ENCODE measurements around the gene STAT5B.
"Not testable (repeated sequence)": the region's sequence is repeated elsewhere in the genome, so short reads cannot be mapped to it uniquely, and the experiment has no call there.

The STAT5B gene

GRCh38 chr17:42198897-42199296 is 77.3 kb downstream of the STAT5B start:
- no peak for DNase-seq (ENCODE audit: low read depth in 3 of 3, low spot score in 1 of 3)

DNA sequence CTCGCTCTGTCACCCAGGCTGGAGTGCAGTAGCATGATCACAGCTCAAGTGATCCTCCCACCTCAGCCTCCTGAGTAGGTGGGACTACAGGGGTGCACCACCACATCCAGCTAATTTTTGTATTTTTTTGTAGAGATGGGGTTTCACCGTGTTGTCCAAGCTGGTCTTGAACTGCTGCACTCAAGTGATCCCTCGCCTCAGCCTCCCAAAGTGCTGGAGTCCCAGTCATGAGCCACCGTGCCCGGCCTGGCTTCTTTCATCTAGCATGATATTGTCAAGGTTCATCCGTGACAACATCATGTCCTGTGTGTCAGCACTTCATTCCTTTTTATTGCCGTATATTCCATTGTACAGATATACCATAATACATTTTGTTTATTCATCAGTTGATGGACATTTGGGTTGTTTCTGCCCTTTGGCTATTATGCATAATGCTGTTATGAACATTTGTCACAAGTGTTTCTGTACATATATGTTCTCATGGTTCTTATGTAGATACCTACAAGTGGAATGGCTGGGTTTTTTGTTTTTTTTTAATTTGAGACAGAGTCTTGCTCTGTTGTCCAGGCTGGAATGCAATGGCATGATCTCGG is 78.5 kb downstream of the STAT5B start:
- DNase-seq (ENCODE audit: low read depth in 3 of 3, low spot score in 1 of 3), result no peak

DNA sequence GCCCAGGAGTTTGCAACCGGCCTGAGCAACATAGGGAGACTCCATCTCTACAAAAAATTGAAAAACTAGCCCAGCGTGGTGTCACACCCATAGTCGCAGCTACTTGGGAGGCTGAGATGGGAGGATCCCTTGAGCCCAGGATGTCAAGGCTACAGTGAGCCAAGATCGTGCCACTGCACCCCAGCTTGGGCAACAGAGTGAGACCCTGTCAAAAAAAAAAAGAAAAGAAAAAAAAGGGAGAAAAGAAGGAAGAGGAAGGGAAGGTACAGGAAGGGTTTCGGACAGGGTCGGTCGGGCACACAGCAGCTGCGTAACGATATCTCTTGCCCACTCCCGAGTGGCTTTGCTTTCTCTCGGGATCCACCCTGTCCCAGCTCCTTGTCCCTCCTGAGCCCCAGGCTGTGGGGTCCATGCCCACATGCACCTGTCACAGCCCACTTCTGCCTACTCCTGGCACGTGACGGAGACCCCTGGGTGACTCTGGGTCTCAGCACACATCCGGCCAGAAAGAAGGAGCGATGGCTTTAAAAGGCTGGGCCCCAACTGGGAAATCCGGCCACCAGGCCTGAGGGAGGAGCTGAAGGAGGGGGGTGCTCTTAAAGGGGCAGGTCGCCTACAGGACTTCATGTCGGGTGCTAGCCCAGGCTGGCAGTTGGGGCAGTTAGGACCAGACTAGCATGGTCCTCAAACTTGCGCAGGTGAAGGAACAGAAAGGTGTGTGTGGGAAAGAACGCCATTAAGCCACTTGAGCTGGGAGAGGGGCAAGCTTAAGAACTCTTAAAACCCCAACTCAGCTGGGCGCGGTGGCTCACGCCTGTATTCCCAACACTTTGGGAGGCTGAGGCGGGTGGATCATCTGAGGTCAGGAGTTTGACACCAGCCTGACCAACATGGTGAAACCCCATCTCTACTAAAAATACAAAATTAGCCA is 82.0 kb downstream of the STAT5B start, which contains the start of gene GHDC:
GHDC (minus strand) TSS at position 526 of the 931 bp plus-strand sequence. CDS start 913 bp downstream, outside the sequence.
- DNase-seq (ENCODE audit: low read depth in 3 of 3, low spot score in 1 of 3), result peak; percentile 33 to 62 (median 51)

GRCh38 chr17:42193216-42193968 is 82.8 kb downstream of the STAT5B start:
- no peak for DNase-seq (ENCODE audit: low read depth in 3 of 3, low spot score in 1 of 3)

DNA sequence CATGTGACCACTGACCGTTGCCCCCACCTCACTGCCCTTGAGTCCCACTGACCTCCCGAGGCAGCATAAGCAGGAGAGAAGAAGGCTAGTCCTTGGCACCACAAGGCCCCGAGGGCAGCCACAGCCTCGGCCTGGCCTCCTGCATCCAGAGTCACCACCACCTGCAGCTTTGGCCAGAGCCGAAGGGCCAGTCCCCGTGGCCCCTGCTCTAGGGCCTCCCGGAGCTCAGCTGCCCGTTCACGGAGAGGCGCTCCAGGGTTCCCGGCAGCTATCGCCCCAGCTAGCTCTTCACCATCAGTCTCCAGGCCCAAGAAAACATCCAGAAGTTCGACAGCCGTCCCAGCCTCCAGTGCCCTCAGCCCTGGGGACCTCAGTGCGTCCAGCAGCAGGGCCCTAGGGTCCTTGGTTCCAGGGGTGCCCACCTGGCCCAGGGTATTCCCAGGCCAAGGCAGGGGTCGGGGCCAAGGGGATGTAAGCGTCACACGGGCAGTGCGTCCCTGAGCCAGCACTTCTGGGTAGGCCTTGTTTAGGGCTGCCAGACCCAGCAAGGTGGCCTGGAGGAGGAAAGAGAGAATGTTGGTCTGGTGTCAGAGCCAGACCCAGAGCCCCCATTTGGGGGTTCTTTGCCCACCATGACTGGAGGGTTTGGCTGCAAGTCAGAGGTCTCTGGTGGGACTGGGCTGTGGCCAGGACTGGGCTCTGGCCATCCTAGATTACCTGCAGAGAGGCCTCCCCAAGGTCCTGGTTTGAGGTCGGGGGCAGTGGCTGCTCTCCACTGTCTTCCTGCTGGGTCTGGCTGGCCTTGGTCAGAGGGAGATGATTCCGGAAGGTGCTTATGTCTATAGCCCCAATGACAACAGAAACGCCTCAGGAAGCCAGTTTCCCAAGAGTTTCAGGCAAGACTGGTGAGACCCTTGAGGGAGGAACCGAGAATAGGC is 83.7 kb downstream of the STAT5B start:
- DNase-seq (ENCODE audit: low read depth in 3 of 3, low spot score in 1 of 3), result no peak

GRCh38 chr17:42191275-42191608 is 84.9 kb downstream of the STAT5B start:
- DNase-seq (ENCODE audit: low read depth in 3 of 3, low spot score in 1 of 3), result no peak

DNA sequence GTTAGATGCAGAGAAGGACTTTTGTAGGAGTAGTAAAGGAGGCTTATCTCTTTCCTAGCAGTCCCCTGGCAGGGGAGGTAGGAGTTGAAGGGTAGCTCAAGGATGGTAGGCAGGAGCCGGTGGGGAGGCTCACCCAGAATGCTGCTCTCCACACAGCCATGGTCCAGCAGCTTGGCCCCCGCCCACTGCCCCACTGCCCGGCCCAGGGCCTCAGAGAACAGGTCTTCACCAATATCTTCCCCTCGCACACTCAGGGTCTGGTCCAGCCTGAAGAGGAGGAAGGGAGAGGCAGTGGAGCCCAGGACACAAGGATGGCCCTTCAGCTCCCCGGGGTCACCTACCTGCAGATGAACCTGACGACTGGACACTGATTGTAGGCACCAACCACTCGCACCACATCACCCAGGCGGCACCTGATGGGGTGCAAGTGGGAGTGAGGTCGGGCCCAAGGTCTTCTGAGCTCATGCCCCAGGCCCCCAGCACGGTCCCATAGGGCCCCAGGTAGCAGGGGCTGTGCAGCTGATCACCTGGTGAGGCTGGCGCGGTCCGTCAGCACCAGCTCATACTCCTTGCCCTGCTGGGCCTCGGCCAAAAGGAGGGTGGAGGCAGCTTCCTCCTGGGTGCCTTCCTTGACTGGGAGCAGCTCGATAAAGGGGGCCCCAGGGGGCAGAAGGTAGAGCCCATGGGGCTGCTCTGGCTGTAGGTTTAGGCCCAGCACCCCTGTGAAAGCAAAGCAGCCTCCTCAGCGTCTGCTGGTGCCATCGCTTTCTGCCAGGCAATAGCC is 85.5 kb downstream of the STAT5B start:
- no peak for DNase-seq (ENCODE audit: low read depth in 3 of 3, low spot score in 1 of 3)

DNA sequence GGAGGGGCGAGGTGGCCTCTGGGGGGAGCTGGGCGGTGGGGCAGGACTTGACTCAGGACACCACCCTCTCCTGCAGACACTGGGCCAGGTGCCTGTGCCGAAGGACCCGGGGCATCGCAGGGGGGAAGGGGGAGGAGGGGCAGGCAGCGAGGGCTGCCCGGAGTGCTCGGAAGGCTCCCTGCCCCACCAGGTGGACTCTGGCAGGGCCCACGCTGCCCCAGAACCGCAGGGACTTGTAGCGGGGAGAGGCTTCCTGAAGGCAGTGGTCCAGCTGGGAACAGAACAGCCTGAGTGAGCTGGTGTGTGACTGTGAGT is 86.6 kb downstream of the STAT5B start:
- no peak for DNase-seq (ENCODE audit: low read depth in 3 of 3, low spot score in 1 of 3)

DNA sequence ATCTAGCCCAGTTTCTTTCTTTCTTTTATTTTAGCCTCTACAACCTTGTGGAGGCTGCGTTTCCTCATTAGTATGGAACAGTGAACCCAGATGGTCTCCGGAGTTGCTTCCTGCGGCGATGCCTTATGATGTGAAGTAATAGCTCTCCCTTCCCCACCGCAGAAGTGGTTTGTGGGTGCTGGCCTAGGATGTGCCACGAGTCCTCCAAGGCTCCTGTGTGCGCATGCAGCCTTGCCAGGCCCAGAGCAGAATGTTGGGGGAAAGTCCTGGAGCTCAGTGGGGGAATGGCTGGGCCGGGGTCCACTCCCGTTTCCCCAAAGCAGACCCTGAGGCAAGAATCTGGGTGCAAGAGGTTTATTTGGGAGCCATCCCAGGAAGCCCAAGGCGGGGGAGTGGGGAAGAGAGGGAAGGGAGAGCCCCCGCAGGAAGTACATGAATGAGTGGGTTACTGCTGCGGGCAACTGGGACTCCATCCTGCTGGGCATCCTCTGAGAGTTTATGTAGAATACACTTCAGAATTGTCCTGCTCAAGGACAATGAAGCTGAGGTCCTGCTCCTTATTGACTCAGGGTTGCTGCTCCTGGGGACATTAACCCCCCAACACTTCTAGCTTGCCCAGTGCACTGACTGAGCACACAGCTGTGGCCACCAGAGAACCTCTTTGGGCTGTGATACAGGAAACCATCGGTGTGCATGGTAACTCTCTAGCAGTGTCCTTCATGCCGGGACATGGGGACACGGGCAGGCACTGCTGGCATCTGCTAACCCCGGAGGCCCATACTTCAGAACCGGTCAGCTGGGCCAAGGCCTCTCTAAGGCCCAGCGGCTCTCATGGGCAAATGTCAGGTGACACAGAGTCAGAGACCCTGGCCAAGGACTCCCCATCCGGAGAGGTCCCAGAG is 87.2 kb downstream of the STAT5B start:
- no peak for DNase-seq (ENCODE audit: low read depth in 3 of 3, low spot score in 1 of 3)

GRCh38 chr17:42187833-42188232 is 88.4 kb downstream of the STAT5B start:
- DNase-seq (ENCODE audit: low read depth in 3 of 3, low spot score in 1 of 3), result no peak

GRCh38 chr17:42186191-42186590 is 90.0 kb downstream of the STAT5B start:
- DNase-seq (ENCODE audit: low read depth in 3 of 3, low spot score in 1 of 3), result not testable (repeated sequence)

DNA sequence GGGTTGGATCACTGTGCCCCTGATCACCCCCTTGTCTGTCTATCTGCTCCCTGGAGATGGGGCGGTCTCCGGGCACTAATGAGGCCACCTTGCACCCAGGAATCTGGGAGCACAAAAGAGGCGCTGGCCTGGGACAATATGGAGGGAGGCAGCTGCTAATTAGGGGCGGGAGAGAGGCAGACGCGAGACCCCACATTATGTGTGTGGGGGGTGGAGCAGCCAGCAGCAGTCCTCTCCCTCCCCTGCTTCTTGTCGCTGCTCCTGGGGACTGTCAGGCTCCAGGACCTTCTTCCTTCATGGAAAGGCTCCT is 90.6 kb downstream of the STAT5B start:
- no peak for DNase-seq (ENCODE audit: low read depth in 3 of 3, low spot score in 1 of 3)

DNA sequence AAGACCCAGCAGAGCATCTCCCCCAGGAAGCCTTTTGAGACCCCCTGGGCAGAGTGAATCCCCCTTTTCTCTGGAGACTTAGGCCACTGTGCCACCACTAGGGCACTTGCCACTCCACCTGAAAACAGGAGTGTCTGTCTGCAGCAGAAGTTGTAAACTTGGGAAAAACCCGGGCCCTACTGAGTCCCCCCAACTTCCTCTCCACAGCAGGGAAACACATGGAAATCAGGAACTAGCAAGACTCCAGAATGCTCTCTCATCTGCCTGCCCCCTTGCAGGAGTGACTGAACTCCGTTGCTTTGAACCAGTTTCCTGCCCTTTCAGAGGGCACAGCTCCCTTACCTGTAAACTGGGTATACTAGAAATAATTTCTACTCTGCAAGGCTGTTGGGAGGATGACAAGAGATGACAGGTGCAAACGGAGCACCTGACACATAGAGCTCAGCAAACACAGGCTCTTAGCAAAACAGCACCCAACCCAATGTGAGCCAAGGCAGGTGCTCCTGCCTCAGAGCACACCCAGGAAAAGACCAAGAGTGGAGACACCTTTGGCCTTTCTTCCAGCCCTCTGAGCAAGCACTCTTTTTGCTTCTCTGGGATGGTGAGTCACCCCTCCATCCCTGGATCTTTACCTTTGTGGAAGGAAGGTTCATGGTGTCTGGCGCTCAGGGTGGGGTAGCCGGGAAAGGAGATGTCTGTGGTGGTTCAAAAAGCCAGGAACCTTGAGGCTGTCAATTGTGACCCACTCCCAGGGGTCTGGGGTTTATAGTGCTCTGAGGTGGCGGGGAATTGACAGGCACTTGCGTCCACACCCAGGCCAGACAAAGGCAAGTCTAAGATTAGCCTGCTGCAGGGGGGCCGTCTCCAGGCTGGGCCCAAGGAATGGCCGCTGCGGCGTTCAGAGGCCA is 91.2 kb downstream of the STAT5B start, which contains the start of gene HCRT:
HCRT (minus strand) TSS at position 740 of the 908 bp plus-strand sequence; CDS start at position 653, 87 bp downstream.
- no peak for DNase-seq (ENCODE audit: low read depth in 3 of 3, low spot score in 1 of 3)

GRCh38 chr17:42183741-42184711 is 92.2 kb downstream of the STAT5B start:
- DNase-seq (ENCODE audit: low read depth in 3 of 3, low spot score in 1 of 3), result peak; percentile 36 to 69 (median 52)

GRCh38 chr17:42182927-42183734 is 93.1 kb downstream of the STAT5B start:
- DNase-seq (ENCODE audit: low read depth in 3 of 3, low spot score in 1 of 3), result no peak

DNA sequence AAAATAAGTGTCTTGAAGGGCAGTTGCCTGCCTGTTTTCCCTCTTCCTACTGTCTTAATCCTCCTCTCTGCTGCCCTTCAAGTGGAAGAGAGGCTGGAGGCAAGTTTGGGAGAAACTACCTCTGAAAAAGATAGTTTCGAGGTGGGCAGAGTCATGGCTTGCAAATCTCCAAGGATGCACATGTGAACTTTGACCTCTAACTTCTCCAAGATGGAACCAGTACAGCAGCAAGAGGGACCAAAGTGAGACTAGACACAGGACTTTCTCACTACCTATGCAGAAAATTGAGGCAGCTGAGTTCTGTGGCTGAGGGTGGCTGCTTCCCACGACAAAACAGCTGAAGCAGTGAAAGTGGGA is 94.4 kb downstream of the STAT5B start:
- DNase-seq (ENCODE audit: low read depth in 3 of 3, low spot score in 1 of 3), result no peak

Measured in stimulated activated CD4-positive, alpha-beta T cell treated with anti-CD3 and anti-CD28 coated beads, TNF-alpha, amount 100 ng/mL, for 1 hour (primary cell).